Activated effector memory CD4-positive, alpha-beta T cell treated with Interleukin-2 at 50 U/mL for 16 hours (primary cell): ENCODE results near the gene RGS7.

Source experiments
- DNase-seq: peaks from one replicate; pipeline ENCODE4 v3.0.0-alpha.2; 2020

Gene RGS7

GRCh38 chr1:241356519-241357365 is at the start of gene RGS7:
TSS of gene RGS7 (minus strand) at chr1:241357205.
- DNase-seq = no peak

- no peak for DNase-seq
Measured at GRCh38 chr1:241406421-241406820, 49.4 kb upstream of the RGS7 start.

- no peak for DNase-seq
Measured at GRCh38 chr1:241401156-241401555, 44.2 kb upstream of the RGS7 start.

GRCh38 chr1:241396747-241397681 is 40.0 kb upstream of the RGS7 start:
- DNase-seq = no peak

- no peak for DNase-seq
Measured at GRCh38 chr1:241391926-241392710, 35.1 kb upstream of the RGS7 start.

GRCh38 chr1:241390526-241390925 is 33.5 kb upstream of the RGS7 start:
- DNase-seq = no peak

GRCh38 chr1:241389400-241389799 is 32.4 kb upstream of the RGS7 start:
- no peak for DNase-seq

GRCh38 chr1:241387216-241387615 is 30.2 kb upstream of the RGS7 start:
- no peak for DNase-seq

GRCh38 chr1:241376701-241377100 is 19.7 kb upstream of the RGS7 start:
- no peak for DNase-seq

- no peak for DNase-seq
Measured at GRCh38 chr1:241375886-241376285, 18.9 kb upstream of the RGS7 start.

- DNase-seq = no peak
Measured at GRCh38 chr1:241366196-241366595, 9.2 kb upstream of the RGS7 start.

GRCh38 chr1:241362350-241362749 is 5.3 kb upstream of the RGS7 start:
- no peak for DNase-seq

- DNase-seq = no peak
Measured at GRCh38 chr1:241357366-241358340, 648 bp upstream of the RGS7 start.

- DNase-seq = no peak
Measured at GRCh38 chr1:241356187-241356518, 852 bp downstream of the RGS7 start.

GRCh38 chr1:241355311-241356010 is 1.5 kb downstream of the RGS7 start:
- no peak for DNase-seq

- DNase-seq = no peak
Measured at GRCh38 chr1:241352401-241352800, 4.6 kb downstream of the RGS7 start.

- no peak for DNase-seq
Measured at GRCh38 chr1:241351841-241352240, 5.2 kb downstream of the RGS7 start.

- DNase-seq = no peak
Measured at GRCh38 chr1:241343956-241344355, 13.0 kb downstream of the RGS7 start.

- DNase-seq = no peak
Measured at GRCh38 chr1:241336335-241336734, 20.7 kb downstream of the RGS7 start.

GRCh38 chr1:241332987-241333386 is 24.0 kb downstream of the RGS7 start:
- no peak for DNase-seq

- no peak for DNase-seq
Measured at GRCh38 chr1:241332037-241332409, 25.0 kb downstream of the RGS7 start.
